Stimulated activated naive CD4-positive, alpha-beta T cell (primary cell): ENCODE measurements around the gene AKTIP.
"Not testable (repeated sequence)": the region's sequence is repeated elsewhere in the genome, so short reads cannot be mapped to it uniquely, and the experiment has no call there.

ENCODE experiments used
- DNase-seq, 6 experiments: peaks; one replicate each; lab custom pipeline; 2025; lab: John Stamatoyannopoulos, UW

AKTIP gene

GRCh38 chr16:53515811-53516210 lies 12.8 kb upstream of the AKTIP start:
- DNase-seq = no peak

GRCh38 chr16:53515259-53515658 lies 12.2 kb upstream of the AKTIP start:
- no peak for DNase-seq

- not testable (repeated sequence) for DNase-seq
These were observed 9.8 kb upstream of the AKTIP start for GRCh38 chr16:53512795-53513194.

GRCh38 chr16:53511403-53512280 lies 8.6 kb upstream of the AKTIP start:
- DNase-seq = no peak

- DNase-seq = no peak
These were observed 8.0 kb upstream of the AKTIP start for GRCh38 chr16:53511084-53511402.

- no peak for DNase-seq
These were observed 7.7 kb upstream of the AKTIP start for GRCh38 chr16:53510704-53511070.

- peak; percentile 24 to 72 (median 40) for DNase-seq
These were observed 7.1 kb upstream of the AKTIP start for GRCh38 chr16:53509906-53510703.

- DNase-seq = no peak
These were observed 4.6 kb upstream of the AKTIP start for GRCh38 chr16:53507464-53508179.

- no peak for DNase-seq
These were observed 3.2 kb upstream of the AKTIP start for GRCh38 chr16:53506254-53506653.

GRCh38 chr16:53504665-53505064 lies 1.7 kb upstream of the AKTIP start:
- peak in 3 of 6 experiments; percentile 15 to 47 (median 25) for DNase-seq

- DNase-seq = peak in 5 of 6 experiments; percentile 9 to 50 (median 24)
These were observed 1.1 kb upstream of the AKTIP start for GRCh38 chr16:53503991-53504663.

- DNase-seq = peak; percentile 98 to 100 (median 100)
These were observed 388 bp upstream of the AKTIP start for GRCh38 chr16:53503270-53503923.

GRCh38 chr16:53501216-53501859 lies 1.7 kb downstream of the AKTIP start:
- no peak for DNase-seq

- DNase-seq = no peak
These were observed 4.0 kb downstream of the AKTIP start for GRCh38 chr16:53498984-53499383.

GRCh38 chr16:53495325-53495724 lies 7.7 kb downstream of the AKTIP start:
- no peak for DNase-seq

GRCh38 chr16:53494636-53495035 lies 8.4 kb downstream of the AKTIP start:
- no peak for DNase-seq

GRCh38 chr16:53492503-53492902 lies 10.5 kb downstream of the AKTIP start:
- DNase-seq = no peak

- DNase-seq = no peak
These were observed 13.3 kb downstream of the AKTIP start for GRCh38 chr16:53489755-53490154.

- DNase-seq = peak in 1 of 6 experiments; percentile 25
These were observed 16.8 kb downstream of the AKTIP start for GRCh38 chr16:53486230-53486629.

- no peak for DNase-seq
These were observed 18.5 kb downstream of the AKTIP start for GRCh38 chr16:53484542-53484941.

GRCh38 chr16:53482123-53482522 lies 20.9 kb downstream of the AKTIP start:
- no peak for DNase-seq
